ENCODE data around the gene DLX3. TPM values are rescaled to one million over a fixed set of nuclear protein-coding genes. Genes with fewer than 3 reads are reported as not detected.
A peak's percentile ranks its signal among the peaks of the same experiment; 100 is the strongest.
"Not testable (repeated sequence)": the region's sequence is repeated elsewhere in the genome, so short reads cannot be mapped to it uniquely, and the experiment has no call there.

Gene DLX3
- polyA plus RNA-seq (2013, experiment 1 of 2; ENCODE audit: insufficient read length) = not detected
- not detected for polyA plus RNA-seq (2013, experiment 2 of 2; ENCODE audit: insufficient read length)

GRCh38 chr17:49995055-49995738 lies at the start of gene DLX3:
Gene DLX3 (minus strand): TSS chr17:49995224. CDS start chr17:49994998, 226 bp downstream.
- peak; percentile 46 for DNase-seq

GRCh38 chr17:50044483-50044882 lies 49.5 kb upstream of the DLX3 start:
- no peak for DNase-seq

DNA sequence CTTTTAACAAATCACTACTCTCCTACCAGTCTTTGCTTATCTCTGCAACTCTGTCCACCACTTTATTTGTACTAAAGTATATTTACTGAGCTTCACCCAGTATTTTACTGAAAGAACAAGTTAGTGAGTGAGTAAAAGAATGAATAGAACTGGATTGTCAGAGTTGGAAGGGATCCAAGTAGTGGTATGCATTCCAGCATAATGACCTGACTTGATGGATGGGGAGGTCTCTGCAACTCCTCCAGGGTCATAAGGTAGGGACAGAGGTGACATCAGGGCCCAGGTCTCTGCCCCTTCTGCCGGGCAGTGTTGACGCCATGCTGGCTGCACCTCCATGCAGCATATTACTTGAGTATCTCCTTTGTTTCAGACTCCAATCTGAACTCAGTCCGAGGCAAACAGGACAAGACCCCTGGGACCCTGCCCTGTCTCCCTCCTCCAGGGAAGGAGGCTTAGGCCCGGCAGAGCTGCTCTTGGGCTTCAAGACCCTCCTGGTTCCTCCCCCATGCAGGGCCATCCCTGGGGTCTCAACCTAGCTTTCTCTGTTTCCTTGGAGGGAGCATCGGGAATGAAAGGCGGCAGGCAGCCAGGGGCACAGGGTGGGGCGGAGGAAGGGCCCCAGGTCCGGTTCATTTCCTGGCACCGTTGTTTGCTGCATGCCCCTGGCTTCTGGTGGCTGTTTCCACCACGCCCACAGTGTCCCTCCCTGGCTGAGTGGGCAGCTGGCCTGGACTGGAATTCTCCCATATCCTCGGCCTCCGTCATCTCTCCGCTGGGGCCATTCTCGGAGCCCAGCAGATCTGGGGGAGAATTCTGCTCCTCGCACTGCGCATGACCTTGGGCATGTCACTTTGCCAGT lies 48.5 kb upstream of the DLX3 start:
- DNase-seq = peak; percentile 52

DNA sequence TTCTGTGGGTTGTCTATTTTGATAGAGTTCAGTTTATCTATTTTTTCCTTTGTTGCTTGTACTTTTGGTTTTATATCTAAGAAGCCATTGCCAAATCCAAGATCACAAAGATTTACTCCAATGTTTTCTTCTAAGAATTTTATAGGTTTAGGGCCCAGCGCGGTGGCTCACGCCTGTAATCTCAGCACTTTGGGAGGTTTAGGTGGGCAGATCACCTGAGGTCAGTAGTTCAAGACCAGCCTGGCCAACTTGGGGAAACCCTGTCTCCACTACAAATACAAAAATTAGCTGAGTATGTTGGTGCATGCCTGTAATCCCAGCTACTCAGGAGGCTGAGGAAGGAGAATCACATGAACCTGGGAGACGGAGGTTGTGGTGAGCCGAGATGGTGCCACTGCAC lies 47.2 kb upstream of the DLX3 start:
- no peak for DNase-seq

DNA sequence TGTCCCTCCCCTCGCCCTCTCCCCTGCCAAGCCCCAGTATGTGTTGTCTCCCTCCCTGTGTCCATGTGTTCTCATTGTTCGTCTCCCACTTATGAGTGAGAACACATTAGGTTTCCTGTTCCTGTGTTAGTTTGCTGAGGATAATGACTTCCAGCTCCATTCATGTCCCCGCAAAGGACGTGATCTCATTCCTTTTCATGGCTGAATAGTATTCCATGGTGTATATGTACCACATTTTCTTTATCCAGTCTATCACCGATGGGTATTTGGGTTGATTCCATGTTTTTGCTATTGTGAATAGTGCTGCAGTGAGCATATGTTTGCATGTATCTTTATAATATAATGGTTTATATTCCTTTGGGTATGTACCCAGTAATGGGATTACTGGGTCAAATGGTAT lies 45.5 kb upstream of the DLX3 start:
- not testable (repeated sequence) for DNase-seq

DNA sequence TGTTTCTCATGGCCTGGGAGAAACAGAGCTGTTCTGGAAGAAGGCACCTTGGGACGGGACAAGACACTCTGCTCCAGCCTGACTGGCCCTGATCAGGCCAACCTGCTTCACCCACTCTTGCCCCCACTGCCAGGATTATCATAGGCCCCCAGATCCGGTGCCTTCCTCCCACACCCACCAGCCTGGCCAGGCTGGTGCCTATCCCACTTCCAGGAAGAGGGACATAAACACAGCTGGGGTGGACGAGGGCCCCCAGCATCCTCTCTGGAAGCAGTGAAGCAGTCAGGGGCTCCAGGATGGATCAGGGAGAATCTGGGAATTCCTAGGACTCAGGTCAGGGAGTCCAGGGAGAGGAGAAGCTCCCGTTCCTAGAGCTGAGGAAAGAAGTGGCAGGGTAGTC lies 44.0 kb upstream of the DLX3 start:
- DNase-seq = no peak

DNA sequence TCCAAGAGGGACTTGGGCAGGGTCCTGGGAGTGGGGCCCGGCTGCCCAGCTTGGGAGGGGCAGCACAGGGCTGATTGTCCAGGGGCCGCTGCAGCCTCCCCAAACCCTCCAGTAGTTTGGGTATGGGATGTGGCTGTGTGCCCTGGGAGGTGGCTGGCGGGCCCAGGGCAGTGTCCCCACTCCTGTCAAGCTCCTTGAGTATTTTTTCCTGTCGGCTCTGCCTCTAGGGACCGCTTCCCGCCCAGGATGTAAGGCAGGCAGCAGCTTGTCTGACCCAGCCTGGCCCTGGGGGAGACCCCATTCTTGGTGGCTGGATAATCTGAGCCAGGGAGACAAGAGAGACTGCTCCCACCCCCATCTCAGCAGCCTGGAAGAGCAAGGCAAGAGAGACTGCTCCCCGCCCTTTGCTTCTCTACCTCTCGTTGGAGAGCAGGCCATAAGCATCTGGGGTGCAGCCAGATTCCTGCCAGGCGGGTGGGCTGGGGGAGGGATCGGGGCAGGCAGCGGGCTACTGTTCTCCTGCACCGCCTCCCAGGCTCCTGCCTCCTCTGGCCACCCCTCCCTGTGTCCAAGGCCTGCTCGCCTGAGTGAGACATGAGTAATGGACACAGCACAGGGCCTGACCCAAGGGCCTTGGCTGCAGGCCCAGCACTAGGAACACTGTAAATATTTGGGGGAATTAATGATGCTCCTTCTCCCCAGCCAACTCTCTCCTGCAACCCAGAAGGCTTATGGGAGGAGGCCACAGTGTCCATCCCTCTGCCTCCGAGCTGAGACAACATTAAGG lies 42.5 kb upstream of the DLX3 start:
- peak; percentile 76 for DNase-seq

GRCh38 chr17:50036455-50037261 lies 41.6 kb upstream of the DLX3 start:
- DNase-seq = no peak

DNA sequence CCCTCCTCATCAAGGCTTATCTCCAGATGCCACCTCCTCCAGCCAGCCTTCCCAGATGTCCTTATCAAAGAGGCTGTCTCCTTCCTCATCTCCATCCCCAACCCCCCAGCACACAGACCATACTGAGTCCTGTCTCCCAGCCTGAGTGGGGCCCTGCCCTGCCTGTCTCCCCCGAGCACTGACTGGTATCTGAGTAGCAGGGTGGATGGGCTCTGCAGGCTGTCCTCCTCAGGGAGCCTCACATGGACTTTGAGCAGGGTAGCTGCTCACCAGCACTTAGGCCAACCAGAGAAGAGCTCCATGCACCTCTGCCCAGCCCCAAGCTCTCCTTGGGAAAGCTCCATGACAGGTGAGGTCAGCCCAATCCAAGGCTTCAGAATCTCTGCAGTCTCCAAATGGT lies 40.9 kb upstream of the DLX3 start:
- no peak for DNase-seq

- DNase-seq = no peak
Observed at GRCh38 chr17:50035421-50035879, 40.4 kb upstream of the DLX3 start.

- DNase-seq = no peak
Observed at GRCh38 chr17:50034498-50035364, 39.7 kb upstream of the DLX3 start.

DNA sequence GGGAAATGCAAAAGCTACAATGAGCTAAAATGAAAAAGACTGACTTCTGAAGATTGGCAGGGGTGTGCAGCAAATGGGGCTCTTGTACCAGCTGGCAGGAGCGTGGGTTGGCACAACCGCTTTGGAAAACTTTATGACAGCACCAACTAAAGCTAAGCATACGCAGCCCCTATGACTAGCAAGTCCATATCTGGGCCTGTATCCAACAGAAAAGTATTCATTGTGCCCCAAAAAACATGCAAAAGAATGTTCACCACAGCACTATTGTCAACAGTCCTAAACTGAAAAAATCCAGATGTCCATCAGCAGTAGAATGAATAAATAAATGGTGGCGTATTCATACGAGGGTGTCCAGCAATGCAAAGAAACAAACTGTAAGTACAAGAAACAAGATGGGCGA lies 38.3 kb upstream of the DLX3 start:
- peak; percentile 65 for DNase-seq

DNA sequence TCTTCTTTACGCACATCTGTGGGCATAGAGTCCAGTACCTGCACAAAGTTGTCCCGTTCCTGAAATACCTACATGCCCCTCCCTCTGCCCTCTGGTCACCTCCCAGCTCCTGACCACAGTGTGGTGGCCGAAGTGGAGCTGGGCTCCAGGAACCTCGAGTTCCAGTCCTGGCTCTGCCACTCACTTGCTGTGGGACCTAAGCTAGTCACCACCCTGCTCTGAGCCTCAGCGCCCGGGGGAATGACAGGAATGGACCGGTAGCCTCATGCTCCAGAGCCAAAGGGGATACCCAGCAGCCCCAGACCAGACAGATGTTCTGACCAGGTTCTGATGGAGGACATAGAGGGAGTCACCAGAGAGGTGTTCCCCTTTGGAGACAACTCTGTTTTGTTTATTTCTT lies 34.2 kb upstream of the DLX3 start:
- no peak for DNase-seq

DNA sequence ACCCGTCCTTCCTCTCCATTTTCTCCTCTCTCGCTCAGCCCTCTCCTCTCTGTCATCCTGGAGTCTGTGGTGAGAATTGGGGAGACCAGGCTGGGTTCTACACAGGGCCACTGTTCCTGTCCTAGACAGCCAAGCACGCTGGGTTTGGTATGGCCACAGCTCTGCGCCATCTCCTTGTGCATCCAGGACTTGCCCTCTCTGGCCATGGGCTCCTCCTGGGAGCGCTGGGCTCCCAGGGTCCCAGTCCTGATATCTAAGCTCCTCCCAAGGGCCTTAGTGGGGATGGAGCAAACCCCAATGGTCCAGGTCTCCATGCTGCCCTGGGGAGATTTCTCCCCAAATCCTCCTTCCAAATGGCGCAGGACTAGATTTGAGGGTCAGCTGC lies 33.7 kb upstream of the DLX3 start:
- DNase-seq = no peak

DNA sequence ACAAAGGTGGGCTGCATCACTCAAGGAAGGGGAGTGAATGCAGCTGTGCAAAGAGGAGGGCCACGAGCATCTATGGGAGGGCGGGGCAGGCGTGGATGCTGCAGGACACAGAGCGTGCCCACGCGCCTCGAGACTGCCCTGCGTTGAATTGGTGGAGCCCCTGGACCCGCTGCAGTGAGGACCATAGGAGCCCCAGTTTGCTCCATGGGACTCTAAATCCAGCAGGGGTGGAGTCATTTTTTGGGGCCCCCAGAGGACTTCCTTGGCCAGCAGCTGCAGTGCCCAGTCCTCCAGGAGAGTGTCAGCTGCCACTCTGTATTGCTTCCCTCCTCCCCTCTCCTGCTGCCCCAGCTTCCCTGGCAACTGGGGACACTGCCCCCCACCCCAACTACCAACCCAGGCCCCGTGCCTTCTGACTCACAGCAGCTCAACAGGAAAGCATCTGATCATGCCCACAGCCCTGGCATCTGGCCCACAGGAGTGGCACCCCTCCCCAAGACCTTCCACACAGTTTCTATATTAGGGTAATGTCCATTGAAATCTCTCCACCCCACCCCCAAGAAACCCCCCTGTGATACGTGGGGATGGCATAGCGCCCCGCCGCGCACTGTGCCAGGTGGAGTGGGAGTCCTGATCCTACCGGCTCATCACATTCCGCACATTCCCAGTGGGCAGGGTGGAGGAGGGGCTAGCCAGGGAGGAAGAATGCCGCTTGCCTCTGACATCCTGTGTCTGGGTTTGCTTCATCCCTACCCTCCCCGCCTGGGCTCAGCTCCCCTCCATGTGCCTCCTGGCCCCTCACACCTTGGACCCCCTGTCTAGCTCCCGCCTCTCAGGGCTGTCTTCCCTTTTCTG lies 33.1 kb upstream of the DLX3 start:
- DNase-seq = peak; percentile 84

DNA sequence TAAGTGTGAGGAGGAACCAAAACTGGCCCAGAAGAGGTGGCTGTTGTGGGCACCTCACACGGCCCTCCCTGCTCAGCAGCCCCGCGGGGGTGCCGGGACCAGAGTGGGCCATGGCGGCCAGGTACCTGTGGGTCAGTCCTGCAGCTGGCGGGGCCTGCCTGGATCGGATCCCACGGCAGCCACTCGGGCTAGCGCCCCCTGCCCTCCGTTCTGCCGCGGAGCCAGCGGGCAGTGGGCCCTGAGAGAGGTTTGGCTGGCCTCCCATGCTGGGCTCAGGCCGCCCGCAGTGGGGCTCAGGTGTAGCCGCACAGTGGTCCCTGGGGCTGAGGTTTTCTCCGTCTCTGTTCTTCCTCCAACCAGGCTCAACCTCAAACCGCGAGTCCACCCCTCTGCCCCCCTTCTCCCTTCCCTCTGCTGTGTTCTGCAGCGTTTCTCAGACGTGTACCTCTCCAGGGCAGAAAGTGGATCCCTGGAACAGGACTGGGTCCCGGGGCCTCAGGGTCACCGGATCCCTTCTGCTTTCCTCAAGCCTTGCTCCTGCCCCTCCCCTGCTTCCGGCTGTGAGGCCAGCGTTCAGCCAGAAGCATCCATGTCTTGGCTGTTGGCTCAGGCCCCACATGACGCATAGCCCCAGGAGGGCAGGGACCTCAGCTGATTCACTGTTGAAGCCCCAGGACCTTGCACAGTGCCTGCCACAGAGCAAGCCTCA lies 32.3 kb upstream of the DLX3 start:
- DNase-seq = peak; percentile 94

DNA sequence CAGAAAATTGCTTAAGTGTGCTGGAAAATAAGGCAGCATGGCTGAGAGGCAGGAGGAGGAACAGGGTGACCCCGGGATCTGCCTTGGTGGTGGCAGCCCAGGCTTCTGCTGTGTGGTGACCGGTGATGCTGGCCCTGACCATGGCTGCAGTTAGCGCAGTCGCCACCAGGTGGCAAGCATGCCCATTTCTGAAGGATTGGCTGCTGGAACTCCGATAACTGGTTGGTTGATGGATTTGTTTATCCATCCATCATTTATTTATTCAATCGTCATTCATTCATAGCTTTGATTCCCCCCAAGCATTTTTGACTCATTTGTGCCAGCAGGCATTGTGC lies 31.8 kb upstream of the DLX3 start:
- peak; percentile 73 for DNase-seq

- no peak for DNase-seq
Observed at GRCh38 chr17:50026046-50026675, 31.1 kb upstream of the DLX3 start.

GRCh38 chr17:50024808-50025207 lies 29.8 kb upstream of the DLX3 start:
- no peak for DNase-seq
